Stimulated activated CD8-positive, alpha-beta memory T cell treated with anti-CD3 and anti-CD28 coated beads, Interleukin-12 subunit alpha, Interleukin-12 subunit beta, amount 100 ng/mL, for 24 hours (primary cell): Measurements from ENCODE around the gene BLVRA.

Experiments used
- DNase-seq: peaks from one replicate; pipeline ENCODE4 v3.0.0-alpha.2; 2020; ENCODE audit errors: extremely low read depth

The BLVRA gene

DNA sequence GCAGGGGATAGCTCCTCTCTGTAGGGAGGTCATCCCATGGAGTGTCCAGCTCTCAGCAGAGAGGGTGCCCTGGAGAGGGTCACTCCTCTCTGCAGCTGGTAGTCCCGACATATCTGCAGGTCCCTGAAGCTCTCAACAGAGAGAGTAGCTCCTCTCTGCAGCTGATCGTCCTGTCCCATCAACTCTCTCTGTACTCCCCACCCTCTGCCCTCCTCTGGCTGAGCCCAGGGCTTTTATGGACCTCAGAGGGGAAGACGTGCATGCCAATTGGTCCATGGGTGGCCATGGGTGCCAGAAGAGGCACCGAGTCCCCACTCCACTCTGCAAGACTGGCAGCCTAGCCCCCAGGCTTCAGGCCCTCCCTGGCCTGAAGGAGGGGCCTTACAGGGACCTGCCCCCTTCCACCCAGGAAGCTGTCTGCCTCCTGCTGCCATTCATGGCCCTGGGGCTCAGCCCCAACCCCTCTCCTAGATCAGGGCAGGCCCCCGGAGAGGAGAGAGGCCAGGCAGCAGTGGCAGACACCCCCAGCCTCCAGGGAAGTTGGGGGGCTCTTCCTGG lies 9.0 kb upstream of the BLVRA start:
- no peak for DNase-seq

DNA sequence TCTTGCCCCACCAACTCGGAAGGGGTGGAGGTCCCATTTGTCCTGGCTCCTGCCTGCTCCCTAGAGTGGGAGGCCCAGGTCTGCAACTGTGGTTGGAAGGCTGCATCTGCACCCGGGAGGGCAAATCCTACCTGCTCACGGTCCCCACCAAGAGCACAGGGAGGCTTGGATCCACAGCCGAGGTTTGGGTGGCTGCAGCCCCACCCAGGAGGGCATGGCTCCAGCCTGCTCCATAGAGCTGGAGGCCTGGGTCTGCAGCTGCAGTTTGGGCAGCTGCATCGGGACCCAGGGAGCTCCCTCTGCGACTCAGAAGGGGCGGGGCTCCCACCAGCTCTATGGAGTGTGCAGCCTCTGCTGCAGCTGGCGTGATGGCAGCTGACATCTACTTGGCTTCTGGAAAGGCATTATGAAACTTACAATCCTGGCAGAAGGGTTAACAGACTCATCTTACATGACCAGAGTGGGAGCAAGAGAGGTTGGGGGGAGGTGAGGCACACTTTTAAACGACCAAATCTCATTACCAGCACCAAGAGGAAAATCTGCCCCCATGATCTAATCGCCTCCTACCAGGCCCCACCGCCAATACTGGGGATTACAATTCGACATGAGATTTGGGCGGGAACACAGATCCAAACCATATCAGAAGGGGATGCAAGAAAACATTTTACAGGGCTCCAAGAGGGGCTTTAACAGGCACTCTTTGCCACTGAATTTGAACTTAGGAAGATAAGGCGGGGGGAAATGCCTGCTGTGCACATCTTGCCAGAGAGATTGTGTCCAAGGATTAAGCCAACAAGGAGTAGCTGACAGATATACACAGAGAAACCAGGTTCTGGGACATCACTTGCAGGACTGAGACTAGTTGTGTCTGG lies 8.2 kb upstream of the BLVRA start:
- DNase-seq, result no peak

DNA sequence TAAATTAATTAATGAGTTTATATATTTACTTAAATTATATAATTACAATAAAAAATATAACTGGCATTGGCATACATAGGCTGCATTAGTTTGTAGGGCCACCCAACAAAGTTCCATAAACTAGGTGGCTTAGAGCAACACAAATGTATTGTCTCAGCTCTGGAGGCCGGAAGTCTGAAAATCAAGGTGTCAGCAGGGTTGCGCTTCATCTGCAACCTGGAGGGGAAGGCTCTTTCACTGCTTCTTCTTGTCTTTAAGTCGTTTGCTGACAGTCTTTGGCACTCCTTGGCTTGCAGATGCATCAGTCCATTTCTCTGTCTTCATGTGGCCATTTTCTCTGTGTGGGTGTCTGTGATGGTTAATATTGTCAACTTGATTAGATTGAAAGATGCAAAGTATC lies 6.1 kb upstream of the BLVRA start:
- no peak for DNase-seq

DNA sequence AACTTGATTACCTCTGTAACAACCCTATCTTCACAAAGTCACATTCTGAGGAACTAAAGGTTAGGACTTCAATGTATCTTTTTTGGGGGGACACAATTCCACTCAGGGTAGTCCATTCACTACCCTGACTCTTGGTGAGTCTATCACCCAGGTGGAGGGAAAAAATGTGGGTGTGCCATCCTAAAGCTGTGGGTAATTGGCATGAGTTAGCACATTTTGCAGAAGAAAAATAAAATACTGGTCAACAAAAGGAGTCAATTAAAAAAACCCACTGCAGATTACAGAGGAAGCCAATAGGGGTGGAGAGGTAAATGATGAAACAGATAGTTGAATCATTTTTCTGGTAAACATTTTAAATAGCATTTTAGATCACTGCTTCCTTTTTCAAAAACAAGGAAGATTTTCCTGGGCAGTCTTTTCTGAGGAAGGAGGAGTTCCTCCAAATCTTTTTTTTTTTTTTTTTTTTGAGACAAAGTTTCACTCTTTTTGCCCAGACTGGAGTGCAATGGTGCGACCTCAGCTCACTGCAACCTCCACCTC lies 5.1 kb upstream of the BLVRA start:
- no peak for DNase-seq

DNA sequence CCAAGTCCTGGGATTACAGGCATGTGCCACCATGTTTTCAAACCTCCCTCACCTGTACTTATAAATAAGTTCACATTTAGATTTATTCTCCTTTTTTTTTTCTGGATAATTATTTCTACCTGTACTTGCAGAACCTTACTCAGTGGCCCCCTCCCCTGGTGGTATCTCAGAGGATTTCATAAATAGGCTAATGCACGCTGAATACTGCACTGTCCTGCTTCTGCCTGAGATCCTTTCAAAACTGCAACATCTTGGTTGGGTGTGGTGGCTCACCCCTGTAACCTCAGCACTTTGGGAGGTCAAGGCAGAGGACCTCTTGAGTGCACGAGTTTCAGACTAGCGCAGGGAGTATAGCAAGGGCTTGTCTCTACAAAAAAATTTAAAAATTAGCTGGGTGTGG lies 4.6 kb upstream of the BLVRA start:
- DNase-seq, result no peak

DNA sequence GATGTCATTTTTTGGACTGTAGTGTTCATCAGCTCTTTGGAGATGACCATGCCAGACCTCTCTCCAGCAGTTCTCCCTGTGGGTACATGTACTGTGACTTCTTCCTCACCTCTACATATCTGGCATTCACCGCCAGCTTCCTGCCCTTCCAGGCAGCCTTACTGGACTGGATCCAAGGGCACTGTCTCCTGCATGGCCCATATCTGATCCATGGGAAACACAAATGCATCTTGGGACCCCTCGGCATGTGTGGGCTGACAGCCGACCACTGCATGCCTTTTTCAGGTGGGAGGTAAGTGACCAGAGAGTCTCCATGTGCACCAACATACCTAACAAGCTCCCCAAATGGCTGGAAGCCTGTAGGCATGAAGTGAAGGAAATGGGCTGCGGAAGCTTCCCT lies 3.9 kb upstream of the BLVRA start:
- DNase-seq, result no peak

DNA sequence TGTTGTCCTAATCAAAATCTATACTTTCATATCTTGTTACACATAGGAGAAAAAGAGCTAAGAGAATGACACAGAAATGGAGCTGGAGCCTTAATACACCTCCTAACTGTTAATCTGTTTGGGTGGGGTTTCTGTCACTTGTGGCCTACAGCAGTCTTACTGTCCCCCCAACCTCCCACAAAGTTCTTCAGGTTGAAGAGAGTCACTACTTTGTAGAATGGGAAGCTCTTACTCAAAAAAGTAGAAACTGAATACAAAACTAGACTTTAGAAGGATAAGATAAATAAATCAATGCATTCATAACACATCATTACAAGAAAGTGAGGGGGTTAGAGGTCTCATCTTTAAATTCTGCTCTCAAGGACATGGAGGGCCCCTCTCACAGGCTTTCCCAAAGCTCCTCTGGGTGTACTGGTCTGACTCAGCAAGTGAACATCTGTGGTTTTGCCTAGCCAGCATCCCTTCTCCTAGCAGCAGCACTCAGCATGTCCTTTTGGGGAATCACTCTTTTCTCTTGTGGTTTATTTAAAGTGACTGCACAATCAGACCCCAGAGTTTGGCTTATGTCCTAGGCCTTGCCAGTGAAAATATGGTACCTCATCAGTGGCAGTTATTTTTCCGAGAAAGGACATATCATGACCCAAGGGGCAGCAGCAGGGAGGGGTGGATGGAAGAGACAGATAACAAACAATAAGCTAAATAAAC lies 2.0 kb upstream of the BLVRA start:
- no peak for DNase-seq

DNA sequence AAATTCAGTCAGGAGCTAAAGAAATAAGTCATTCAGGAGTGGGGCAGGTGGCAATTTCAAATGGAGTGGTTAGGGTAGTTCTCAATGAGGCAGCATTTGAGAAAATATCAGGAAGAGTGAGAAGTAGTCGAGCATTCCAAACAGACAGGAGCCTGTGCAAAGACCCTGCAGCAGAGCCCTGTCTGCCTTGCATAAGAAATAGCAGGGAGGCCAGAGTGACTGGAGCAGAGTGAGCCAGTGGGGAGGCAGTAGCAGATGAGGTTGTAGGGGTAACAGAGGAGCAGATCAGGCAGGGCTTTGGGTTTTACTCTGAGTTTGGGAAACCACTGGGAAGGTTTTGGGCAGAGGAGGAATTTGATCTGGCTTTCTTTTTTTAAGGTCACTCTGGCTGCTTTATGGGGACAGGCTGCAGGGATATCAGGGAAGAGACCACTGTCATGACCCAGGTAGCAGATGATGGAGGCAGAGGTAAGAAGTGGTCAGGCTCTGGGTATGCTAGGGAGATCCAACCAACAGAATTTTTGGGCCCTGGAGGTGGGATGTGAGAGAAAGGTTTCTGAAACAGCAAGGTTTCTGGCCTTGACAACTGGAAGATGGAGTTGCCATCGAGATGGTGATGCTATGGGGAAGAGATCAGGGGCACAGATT lies 1.3 kb upstream of the BLVRA start:
- DNase-seq, result no peak

DNA sequence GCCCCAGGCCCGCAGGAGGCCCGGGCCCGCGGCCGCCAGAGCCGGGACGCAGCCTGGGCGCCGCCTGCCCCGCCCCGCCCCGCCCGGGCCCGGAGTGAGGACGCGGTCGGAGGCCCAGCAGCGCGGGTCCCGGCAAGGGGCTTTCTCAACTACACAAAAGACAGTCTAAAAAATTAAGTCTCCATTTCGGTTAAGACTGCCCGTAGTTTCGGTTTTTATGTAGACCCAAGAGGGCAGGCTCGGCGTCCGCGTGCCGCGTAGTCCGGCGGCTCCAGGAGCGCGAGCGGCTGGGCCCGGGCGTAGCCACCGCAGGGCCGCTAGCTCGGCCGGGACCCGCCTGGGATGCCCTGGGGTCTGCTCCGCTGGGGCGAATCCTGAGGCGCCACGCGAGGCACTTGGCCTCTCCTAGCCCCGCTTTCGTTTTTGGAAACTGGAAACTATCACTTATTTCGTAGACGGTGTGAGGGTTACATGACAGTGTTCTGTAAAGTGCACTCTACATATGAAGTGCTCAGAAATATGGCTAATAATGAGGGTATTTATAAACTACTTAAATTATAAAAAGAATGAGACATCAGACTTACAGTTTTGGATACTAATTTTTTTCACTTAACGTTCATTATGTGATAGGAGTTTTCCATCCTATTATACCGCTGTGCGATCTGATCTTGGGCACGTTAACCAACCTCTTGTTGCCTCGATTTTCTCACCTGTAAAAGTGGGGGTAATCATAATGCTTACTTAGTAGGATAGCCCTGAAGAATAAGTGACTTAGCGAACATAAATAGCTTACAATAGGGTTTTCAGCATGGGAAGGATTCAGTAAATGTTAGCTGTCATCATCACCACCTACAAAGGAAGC lies 573 bp downstream of the BLVRA start:
- DNase-seq, result no peak

DNA sequence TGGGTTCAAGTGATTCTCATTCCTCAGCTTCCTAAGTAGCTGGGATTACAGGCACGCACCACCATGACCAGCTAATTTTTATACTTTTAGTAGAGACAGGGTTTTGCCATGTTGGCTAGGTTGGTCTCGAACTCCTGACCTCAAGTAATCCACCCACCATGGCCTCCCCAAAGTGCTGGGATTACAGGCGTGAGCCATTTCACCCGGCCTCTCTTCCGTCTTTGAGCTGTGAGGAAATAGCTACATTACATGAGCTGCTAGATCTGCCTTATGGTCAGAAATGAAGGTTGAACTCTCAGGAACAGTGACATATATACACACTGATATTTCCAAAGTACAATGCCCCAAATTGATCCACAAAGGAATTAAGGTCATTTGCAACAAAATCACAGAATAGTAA lies 2.4 kb downstream of the BLVRA start:
- no peak for DNase-seq

DNA sequence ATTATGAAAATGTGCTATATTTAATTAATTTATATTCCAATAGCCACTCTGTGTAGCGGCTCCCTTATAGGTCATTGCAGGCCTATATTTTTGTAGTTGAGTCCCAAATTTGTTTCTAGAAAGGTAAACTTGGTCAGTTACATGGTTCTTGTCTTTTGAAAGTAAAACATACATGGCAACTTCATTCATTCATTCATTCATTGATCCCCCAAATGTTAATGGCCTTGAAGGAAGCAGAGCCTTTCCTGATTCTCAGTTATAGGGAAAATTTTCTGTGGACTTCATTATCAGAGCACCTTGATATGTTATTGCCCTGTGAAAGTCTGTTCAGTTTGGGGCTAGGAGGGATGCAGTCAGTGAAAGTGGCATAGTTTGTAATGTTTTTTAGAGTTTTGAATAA lies 2.9 kb downstream of the BLVRA start:
- no peak for DNase-seq

DNA sequence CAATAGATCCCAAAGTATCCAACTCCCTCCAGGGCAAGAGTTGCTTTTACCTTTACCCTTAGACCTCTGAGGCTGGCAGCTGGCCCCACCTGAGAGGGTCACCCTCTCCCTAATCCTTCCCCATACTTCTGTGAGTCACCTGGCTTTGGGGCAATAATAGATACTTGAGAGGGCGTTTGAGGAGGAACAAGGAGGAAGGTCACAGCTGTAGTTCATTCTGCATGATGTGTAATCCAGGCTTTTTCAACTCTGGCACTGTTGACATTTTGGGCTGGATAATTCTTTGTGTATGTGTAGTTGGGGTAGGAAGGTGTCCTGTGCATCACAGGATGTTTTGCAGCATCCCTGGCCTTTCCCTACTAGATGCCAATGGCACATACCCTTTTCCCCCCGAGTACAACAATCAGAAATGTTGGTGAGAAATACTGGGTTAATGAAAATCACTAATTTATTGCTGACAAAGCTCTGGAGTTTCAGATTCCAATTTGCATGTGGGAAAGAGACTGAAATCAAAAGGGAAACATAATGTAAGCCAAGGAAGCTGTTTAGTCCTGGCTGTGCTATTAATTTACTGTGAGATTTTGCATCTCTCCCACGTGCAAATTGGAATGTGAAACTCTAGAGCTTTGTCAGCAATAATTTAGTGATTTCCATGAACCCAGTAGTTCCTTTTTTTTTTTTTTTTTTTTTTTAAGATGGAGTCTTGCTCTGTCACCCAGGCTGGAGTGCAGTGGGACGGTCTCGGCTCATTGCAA lies 3.6 kb downstream of the BLVRA start:
- no peak for DNase-seq

DNA sequence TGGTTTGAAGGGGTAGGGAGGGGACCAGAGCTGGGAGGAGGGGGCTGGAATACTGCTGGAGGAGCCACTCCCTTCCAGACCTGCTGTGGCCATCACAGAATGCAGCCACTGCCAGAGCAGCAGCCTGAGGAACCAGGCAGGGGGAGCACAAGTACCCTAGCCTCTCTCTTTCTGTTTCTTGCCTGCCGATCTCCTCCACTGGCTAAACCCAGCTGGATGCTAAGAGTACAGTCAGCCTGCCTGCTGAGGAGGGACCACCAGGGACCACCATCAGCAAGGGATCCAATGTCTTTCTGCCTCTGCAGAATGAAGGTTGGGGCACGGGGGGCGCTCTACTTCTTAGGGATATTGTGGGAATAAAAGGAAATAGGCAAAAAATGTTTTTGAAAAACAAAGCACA lies 4.7 kb downstream of the BLVRA start:
- no peak for DNase-seq

DNA sequence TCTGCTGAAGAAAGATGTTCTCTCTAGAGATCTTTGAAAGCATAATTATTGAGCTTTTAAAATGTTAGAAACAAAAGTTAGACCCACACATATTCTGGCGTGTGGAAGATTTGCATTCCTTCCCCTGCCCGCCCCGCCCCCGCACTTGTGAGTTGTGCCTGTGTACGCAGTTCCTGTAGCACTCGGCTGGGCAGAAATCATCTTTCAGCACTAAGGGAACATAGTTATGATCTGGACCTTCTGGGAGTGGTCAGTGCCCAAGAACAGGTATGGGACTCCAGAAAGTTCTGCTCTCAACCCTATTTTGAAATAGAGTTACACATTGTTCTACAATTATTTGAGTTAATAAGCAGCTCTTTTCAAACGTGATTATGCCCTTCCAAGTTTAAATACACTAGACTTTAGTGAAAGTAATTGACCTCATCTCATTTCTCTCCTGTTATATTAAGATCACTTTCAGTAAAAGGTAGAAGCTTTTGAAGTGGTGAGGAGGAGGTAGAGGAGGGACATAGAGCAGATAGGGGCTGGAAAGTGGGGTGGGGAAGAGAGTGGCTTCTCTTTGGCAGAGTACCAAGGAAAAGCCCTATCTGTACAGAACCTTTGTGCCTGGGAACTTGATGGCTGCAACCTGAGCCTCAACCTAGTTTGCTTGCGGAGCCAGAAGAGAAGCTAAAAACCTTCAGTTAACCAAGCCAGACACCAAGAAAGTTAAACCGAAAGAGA lies 5.7 kb downstream of the BLVRA start:
- DNase-seq, result no peak

DNA sequence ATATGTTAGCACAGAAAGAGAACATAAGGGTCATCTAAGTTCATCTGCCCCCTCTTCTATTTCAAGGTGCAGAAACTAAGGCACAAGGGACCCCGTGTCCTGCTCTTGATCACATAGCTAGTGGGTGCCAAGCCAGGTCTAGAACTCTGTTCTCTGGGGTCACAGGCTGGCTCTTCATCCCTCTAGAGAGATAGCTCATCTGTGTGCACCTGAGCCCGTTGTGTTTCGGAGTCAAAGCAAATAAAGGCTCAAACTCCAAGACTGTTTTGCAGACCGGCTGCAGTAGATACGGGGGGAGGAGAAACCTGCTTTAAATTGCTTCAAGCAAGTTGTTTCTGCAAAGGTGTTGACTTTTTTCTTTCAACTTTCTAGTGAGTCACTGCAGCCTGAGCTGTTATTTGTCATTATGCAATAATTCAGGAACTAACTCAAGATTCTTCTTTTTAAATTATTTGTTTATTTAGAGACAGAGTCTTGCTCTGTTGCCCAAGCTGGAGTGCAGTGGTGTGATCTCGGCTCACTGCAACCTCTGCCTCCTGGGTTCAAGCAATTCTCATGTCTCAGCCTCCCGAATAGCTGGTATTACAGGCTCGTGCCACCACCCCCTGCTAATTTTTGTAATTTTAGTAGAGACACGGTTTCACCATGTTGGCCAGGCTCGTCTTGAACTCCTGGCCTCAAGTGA lies 6.5 kb downstream of the BLVRA start:
- DNase-seq, result no peak

DNA sequence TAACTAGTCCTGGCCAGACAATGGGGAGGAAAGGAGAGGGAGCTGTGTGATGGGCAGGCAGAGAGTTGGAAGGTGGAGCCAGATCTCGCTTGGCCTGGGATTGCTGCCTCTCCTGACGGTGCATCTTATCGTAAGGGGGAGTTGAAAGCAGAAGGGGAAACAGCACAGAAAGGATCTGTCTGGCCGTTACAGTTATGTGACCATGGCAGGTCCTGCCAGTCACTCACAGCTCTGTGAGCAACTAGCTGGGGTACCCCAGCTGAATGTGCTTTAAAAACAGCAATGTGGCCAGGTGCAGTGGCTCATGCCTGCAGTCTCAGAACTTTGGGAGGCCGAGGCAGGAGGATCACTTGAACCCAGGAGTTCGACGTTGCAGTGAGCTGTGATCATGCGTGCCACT lies 8.1 kb downstream of the BLVRA start:
- DNase-seq, result no peak

DNA sequence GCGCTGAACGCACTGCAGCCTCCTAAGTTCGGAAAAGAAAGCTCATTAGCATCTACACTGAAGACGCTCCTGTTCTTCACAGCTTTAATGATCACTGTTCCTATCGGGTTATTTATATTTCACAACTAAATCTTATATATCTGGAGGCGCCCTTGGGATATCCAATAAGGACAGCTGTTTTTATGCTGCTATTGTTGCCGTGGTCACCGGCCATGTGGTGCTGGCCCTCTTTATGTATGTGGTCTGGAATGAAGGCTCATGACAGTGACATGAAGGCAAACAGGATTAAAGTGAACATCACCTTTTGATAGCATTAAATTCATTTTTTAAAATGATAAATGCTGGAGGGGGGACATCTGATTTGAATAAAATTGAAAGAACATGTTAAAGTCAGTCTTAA lies 8.8 kb downstream of the BLVRA start:
- DNase-seq, result no peak

DNA sequence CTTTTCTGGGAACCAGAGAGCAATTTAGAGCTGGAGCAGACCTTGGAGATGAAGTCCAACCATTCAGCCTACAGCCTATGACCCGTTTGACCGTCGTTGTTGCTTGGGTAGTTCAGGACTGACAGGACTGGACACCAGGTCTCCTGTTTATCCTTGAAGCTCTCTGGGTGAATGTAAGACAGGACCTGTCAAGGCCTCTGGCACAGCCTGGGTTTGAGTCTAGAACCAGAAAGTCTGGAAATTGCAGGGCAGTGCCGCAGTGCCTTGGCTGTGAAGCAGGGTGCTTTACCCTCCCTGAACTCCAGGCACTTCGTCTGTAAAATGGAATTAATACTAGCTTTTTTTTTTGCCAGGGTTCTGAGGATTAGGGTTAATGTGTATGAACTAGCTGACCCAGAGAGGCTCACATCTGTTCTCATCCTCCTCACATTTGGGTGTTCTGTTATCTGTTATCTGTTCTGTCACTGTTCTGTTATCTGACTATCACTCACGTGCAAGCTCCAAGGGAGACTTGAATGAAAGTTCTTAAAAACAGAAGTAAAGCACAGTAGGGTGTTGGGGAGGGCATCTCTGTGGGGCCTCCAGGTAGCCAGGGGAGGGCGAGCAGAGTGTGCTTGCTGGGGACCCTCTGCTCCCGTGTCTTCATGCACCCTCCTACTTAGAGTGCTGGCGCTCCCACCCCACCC lies 9.9 kb downstream of the BLVRA start:
- no peak for DNase-seq

DNA sequence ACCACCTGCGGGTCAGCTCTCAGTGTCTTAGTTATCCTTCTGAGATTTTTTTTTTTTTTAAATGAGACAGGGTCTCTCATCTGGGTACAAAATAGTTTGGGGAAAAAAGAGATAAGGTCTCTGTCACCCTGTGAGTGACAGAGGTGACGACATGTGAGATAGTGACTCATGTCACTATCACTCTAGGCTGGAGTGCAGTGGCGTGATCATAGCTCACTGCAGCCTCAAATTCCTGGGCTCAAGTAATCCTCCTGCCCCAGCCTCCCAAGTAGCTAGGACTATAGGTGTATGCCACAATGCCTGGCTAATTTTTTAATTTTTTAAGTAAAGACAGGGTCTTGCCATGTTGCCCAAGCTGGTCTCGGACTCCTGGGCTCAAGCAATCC lies 10.4 kb downstream of the BLVRA start:
- no peak for DNase-seq
